PC-9 (cell line): ENCODE results near the gene DLGAP1. TPM values are rescaled to one million over a fixed set of nuclear protein-coding genes. Genes with fewer than 3 reads are reported as not detected.

Experiments used
- BruUV-seq: library from RNA; stranded (reverse); fragments of 400-500 nt; replicated peaks from 2 replicates; lab custom pipeline; 2021; lab: Mats Ljungman, UMichigan
- CTCF ChIA-PET: fragments of 300-600 bp; sonication (Branson Sonifier 250); formaldehyde crosslinking; loops from one replicate; lab custom pipeline; 2022; ENCODE audit warnings: antibody characterized with exemption; lab: Charles Lee
- POLR2A ChIA-PET: fragments of 300-600 bp; sonication (Branson Sonifier 250); formaldehyde crosslinking; loops from one replicate; lab custom pipeline; 2022; ENCODE audit warnings: antibody characterized with exemption; ENCODE audit not compliant: unreplicated experiment; lab: Charles Lee
- DNase-seq, 2 experiments: peaks; one replicate each; pipeline versions ENCODE4 v3.0.0 to v3.0.0-alpha.2; 2015 to 2022; ENCODE audit warnings: mixed read lengths in 1 of 2
- H2AFZ ChIP-seq: fragments of 200-600 bp; sonication (generic); 2 replicates; pipeline ENCODE4 v1.8.1; 2017; ENCODE audit warnings: antibody characterized with exemption
- H3F3A ChIP-seq: fragments of 200-600 bp; sonication (generic); 2 replicates; pipeline ENCODE4 v1.8.1; 2017; ENCODE audit warnings: antibody characterized with exemption, mild to moderate bottlenecking, low read depth; ENCODE audit not compliant: insufficient read depth
- H3K27ac ChIP-seq: fragments of 200-600 bp; sonication (generic); 2 replicates; pipeline ENCODE4 v1.6.1; 2016; ENCODE audit warnings: mixed run types
- H3K27me3 ChIP-seq: fragments of 200-600 bp; sonication (generic); 2 replicates; pipeline ENCODE4 v1.6.1; 2016; ENCODE audit warnings: low read depth, mixed run types; ENCODE audit not compliant: insufficient read depth
- H3K36me3 ChIP-seq: fragments of 200-600 bp; sonication (generic); 2 replicates; pipeline ENCODE4 v1.6.1; 2016; ENCODE audit warnings: low read depth, mixed run types
- H3K4me1 ChIP-seq: fragments of 200-600 bp; sonication (generic); replicated peaks from 2 replicates; pipeline ENCODE4 v1.6.1; 2016; ENCODE audit warnings: mixed run types; ENCODE audit not compliant: insufficient read depth
- H3K4me2 ChIP-seq: fragments of 200-600 bp; sonication (generic); 2 replicates; pipeline ENCODE4 v1.6.1; 2017; ENCODE audit warnings: mixed run types
- H3K4me3 ChIP-seq: fragments of 200-600 bp; sonication (generic); 2 replicates; pipeline ENCODE4 v1.6.1; 2016; ENCODE audit warnings: mixed run types
- H3K79me2 ChIP-seq: fragments of 200-600 bp; sonication (generic); 2 replicates; pipeline ENCODE4 v1.6.1; 2017; ENCODE audit warnings: low read depth, mixed run types
- H3K9me2 ChIP-seq: fragments of 200-600 bp; sonication (generic); 2 replicates; pipeline ENCODE4 v1.8.1; 2017; ENCODE audit warnings: mild to moderate bottlenecking; ENCODE audit not compliant: insufficient read depth
- H3K9me3 ChIP-seq: fragments of 200-600 bp; sonication (generic); 2 replicates; pipeline ENCODE4 v1.8.1; 2016; ENCODE audit warnings: low read depth; ENCODE audit not compliant: insufficient read depth
- H4K20me1 ChIP-seq: fragments of 200-600 bp; sonication (generic); 2 replicates; pipeline ENCODE4 v1.8.1; 2017; ENCODE audit not compliant: insufficient read depth
- EZH2 ChIP-seq: fragments of 200-600 bp; sonication (generic); IDR thresholded peaks from 2 replicates; pipeline ENCODE4 v1.8.0; 2017; ENCODE audit warnings: antibody characterized with exemption, low read depth
- intact Hi-C: fragments of 100-400 bp; cut with micrococcal nuclease; formaldehyde crosslinking; loops from one replicate; pipeline ENCODE4 v1.10.0; 2022; ENCODE audit not compliant: unreplicated experiment
- total RNA-seq: library from RNA; stranded (reverse); gene quantifications from 2 replicates; pipeline ENCODE4 v1.2.3, GENCODE V29; 2021
- TF ChIP-seq, protein P1 (sequence below): fragments of 200-600 bp; sonication (generic); conservative IDR thresholded peaks from 2 replicates; pipeline ENCODE4 v1.6.1; 2017; ENCODE audit warnings: mixed run types, antibody characterized with exemption, mild to moderate bottlenecking, moderate library complexity

The DLGAP1 gene
- total RNA-seq, 1 experiment from 2014 or later, result not detected

DNA sequence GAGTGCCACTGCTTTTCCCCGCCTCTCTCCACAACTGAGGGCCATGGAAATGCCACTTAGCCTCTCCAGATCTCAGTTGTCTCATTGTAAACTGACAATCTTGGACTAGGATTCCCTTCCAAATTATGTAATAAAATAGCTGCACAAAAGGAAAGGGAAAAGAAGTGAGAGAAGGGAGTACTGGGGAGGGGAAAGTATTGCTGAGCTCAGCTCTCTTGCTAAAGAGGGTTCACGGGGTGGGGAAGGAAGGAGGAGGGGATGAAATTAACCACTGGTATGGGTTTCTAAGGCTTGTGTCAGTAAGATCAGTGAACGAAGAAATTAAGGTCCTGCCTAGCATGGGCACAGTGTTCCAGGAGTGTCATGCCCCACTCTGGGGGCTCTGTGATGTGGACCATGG, 587.9 kb downstream of the DLGAP1 start:
- Histone ChIP-seq H2AFZ (no peak overlapping the region), H3K4me3 (no peak overlapping the region), H3K79me2 (no peaks in the 10 kb centered on the region), H3K9me2 (no peaks in the 10 kb centered on the region), H3K27ac (no peak overlapping the region), H3K27me3 (no peaks in the 10 kb centered on the region), H3K4me2 (no peak overlapping the region), H3F3A (no peaks in the 10 kb centered on the region), H3K36me3 (no peaks in the 10 kb centered on the region), H4K20me1 (no peaks in the 10 kb centered on the region), H3K4me1 (no peaks in the 10 kb centered on the region), H3K9me3 (no peaks in the 10 kb centered on the region)
- no TSS peak for BruUV-seq
- ChIA-PET POLR2A (no interaction called here), CTCF (interaction anchor here (0.6 to 1.4 kb wide), 2 partner anchors 96 to 116 kb away, joined by 3 to 6 read pairs; no protein-coding TSS in a partner anchor)
- intact Hi-C loops, result no loop called here
- TF ChIP-seq, protein P1, sequence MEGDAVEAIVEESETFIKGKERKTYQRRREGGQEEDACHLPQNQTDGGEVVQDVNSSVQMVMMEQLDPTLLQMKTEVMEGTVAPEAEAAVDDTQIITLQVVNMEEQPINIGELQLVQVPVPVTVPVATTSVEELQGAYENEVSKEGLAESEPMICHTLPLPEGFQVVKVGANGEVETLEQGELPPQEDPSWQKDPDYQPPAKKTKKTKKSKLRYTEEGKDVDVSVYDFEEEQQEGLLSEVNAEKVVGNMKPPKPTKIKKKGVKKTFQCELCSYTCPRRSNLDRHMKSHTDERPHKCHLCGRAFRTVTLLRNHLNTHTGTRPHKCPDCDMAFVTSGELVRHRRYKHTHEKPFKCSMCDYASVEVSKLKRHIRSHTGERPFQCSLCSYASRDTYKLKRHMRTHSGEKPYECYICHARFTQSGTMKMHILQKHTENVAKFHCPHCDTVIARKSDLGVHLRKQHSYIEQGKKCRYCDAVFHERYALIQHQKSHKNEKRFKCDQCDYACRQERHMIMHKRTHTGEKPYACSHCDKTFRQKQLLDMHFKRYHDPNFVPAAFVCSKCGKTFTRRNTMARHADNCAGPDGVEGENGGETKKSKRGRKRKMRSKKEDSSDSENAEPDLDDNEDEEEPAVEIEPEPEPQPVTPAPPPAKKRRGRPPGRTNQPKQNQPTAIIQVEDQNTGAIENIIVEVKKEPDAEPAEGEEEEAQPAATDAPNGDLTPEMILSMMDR, result no peak
- TF ChIP-seq EZH2, result no peak
- DNase-seq, result no peak

DNA sequence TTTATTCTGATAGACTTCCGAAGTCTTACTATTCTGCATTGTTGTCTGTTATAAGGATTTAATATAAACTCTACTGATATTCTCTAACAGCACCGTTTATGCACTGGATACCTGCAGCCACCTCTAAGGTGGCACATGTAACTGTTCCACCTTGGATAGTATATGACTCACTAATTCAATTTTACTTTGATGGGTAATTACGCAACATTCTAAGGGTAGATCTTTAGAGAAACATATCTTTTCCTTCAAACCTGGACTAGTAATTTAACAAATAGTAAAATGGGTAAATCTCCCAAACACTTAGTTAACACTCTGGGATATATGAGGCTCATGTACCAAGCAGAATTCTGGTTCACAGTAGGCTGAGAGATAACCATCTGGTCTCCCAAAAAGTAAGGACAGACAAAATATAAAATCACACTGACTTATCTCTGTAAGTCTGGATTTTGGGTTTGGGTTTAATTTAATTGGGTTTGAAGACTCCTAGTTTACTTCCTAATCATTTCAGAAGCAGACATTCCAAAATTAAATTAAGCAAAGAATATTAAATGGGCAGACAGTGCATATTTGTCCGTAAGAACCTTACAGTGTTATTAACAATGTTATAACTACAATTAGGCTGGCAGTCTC, 590.3 kb downstream of the DLGAP1 start:
- H3K27me3 ChIP-seq, result no peaks in the 10 kb centered on the region
- no peaks in the 10 kb centered on the region for H3K79me2 ChIP-seq
- H3K4me3 ChIP-seq, result no peak overlapping the region
- H3K27ac ChIP-seq, result no peak overlapping the region
- H3K4me1 ChIP-seq, result no peaks in the 10 kb centered on the region
- no peaks in the 10 kb centered on the region for H3K9me2 ChIP-seq
- no peak overlapping the region for H3K4me2 ChIP-seq
- no peak overlapping the region for H2AFZ ChIP-seq
- TF ChIP-seq, protein P1, result no peak
- no peak for TF ChIP-seq EZH2
- H3F3A ChIP-seq, result no peaks in the 10 kb centered on the region
- intact Hi-C loops, result no loop called here
- BruUV-seq, result no TSS peak
- no peaks in the 10 kb centered on the region for H3K9me3 ChIP-seq
- no peak for DNase-seq
- CTCF ChIA-PET, result no interaction called here
- H3K36me3 ChIP-seq, result no peaks in the 10 kb centered on the region
- no peaks in the 10 kb centered on the region for H4K20me1 ChIP-seq
- POLR2A ChIA-PET, result no interaction called here

DNA sequence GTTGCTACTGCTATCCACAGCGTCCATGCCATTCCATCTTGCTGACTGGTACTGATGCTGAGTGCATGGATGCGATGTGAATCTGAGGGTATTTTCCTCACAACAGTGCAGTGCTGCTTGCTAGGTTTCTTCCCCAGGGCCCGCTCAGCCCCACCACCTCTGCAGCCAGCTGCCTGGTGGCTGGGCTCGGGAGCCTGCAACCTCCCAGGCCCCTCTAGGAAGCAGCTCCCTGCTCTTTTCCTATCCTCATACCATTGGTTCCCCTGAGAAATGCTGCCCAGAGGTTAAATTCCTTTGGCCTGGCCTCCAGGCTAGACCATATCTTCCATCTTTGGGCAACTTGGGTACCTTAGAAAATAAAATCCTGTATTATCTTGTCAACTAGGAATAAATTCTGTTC, 591.5 kb downstream of the DLGAP1 start:
- ChIA-PET CTCF (no interaction called here), POLR2A (no interaction called here)
- Histone ChIP-seq H3K4me1 (no peaks in the 10 kb centered on the region), H3K4me2 (no peak overlapping the region), H3K9me3 (no peaks in the 10 kb centered on the region), H4K20me1 (no peaks in the 10 kb centered on the region), H3K4me3 (no peak overlapping the region), H3K27ac (no peak overlapping the region), H3K27me3 (no peaks in the 10 kb centered on the region), H3K79me2 (no peaks in the 10 kb centered on the region), H2AFZ (no peak overlapping the region), H3K9me2 (no peaks in the 10 kb centered on the region), H3K36me3 (no peaks in the 10 kb centered on the region), H3F3A (no peaks in the 10 kb centered on the region)
- BruUV-seq, result no TSS peak
- no peak for TF ChIP-seq EZH2
- TF ChIP-seq, protein P1, result no peak
- intact Hi-C loops, result no loop called here
- no peak for DNase-seq
